GM21367 (cell line): ENCODE results near the gene ABI3BP.
"Not testable (repeated sequence)": the region's sequence is repeated elsewhere in the genome, so short reads cannot be mapped to it uniquely, and the experiment has no call there.

ENCODE experiments used
- ATAC-seq: cut with Tn5 transposase; IDR thresholded peaks from one replicate; pipeline ENCODE4 v1.9.1; 2021; ENCODE audit not compliant: unreplicated experiment

ABI3BP gene

DNA sequence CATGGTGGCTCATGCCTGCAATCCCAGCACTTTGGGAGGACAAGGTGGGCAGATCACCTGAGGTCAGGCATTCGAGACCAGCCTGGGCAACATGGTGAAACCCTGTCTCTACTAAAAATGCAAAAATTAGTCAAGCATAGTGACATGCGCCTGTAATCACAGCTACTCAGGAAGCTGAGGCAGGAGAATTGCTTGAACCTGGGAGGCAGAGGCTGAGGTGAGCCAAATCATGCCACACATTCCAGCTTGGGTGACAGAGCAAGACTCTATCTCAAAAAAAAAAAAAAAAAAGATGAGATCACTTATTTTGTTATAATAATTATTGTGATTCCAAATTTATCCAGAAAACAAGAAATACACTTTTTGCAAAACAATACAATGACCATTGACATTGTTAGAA is 47.1 kb downstream of the ABI3BP start:
- not testable (repeated sequence) for ATAC-seq

DNA sequence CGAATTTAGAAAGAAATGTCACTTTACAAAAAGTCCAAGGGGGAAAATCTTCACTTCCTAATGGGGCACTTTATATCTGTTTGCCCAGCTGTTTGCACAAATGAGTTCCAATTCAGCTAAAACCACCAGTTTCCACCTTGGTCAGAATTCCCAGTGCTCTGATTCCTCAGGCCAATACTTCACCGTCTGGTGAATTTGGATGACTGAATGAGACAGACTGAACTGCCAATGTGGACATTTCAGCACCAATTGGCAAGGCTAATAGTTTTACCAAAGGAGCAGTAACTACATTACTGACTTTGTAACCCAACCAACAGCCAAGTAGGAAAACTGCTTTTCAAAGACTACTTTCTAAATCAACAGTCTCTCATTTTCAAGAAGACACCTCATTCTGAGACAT is 51.8 kb downstream of the ABI3BP start:
- no peak for ATAC-seq

DNA sequence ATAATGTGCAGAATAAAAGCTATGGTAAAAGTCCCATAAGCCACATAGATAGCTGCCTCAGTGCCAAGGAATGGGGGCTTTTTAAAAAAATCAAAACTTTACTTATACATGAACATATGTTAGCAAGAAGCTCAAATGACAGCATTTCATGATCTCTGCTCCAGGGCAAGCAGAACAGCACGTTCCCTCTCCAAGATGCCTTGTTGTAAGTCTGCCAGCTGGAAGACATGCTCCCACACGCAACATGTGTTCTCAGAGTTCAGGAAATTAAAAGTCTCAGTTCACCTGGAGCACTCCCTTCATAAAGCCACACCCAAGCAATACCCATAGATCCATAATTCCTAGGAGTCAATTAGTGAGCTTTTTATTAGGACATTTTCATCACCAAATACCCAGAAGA is 52.2 kb downstream of the ABI3BP start:
- ATAC-seq: no peak

DNA sequence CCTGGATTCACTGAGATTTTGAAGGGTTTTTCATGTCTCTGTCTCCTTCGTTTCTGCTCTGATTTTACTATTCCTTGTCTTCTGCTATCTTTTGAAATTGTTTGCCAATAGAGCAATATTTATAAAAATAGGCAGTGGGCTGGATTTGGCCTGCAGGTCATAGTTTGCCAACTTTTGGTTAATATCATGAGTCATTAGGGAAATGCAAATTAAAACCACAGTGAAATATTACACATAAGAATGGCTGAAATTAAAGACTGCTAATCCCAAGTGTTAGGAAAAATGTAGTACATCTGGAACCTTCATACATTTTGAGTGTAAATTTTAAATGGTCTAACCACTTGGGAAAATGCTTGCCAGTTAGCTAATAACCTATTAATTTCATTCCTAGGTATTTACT is 56.3 kb downstream of the ABI3BP start:
- ATAC-seq: no peak

GRCh38 chr3:100932491-100932890 is 60.7 kb downstream of the ABI3BP start:
- ATAC-seq: no peak

DNA sequence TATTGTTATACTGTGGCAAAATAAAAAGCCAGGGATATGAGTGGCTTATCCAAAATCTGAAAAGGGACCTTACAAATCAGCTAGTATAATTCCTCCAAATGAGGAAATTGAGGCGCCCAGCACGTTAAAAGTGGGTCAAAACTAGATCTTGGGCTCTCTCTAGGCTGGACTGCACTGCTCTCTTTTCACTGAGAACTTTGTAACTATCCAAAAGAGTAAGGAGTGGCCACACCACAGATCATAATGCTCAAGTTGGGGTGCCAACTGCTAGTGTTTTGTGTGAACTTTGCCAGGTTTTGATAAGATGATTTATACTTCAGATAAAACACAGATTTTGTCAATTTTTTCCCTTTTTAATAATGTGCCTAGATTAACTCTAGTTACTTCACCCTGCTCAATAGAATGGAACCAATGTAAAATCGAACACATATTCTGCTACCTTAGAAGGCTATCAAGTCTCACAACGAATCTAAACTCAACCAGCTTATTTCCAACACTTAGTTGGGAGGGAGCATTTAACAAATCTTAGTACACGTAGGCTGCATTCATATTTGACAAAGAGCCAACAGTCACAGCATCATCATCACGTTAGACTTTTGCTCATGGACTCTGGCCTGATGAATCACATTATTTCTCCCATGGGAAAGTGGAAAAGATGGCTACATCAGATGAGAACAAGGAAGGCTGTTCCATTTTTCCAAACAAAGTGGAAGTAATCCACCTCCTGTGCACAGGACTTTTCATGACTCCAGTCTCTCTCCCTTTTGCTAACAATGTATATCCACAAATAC is 64.4 kb downstream of the ABI3BP start:
- ATAC-seq: no peak

DNA sequence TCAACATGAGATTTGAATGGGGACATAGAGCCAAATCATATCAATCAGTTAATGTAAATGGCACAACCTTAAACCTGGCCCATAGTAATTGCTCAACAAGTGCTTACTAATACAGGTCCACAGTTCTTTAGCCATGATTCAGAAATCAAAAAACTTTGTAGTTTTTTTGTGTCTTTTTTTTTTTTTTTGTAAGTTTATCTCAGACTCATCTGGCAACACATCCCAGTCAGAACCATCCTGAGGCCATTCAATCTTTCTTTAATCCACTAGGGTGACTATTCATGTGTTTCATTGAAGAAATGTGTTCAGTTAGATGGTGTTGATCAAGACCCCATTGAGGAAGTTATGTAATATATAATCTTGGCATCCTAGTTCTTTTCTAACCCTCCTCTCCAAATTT is 65.4 kb downstream of the ABI3BP start:
- ATAC-seq: no peak

GRCh38 chr3:100915706-100916495 is 77.3 kb downstream of the ABI3BP start:
- no peak for ATAC-seq

GRCh38 chr3:100913870-100914648 is 79.2 kb downstream of the ABI3BP start:
- no peak for ATAC-seq

- ATAC-seq: no peak
These were observed 80.2 kb downstream of the ABI3BP start for GRCh38 chr3:100912976-100913545.

- no peak for ATAC-seq
These were observed 80.7 kb downstream of the ABI3BP start for GRCh38 chr3:100912571-100912970.

- ATAC-seq: no peak
These were observed 81.3 kb downstream of the ABI3BP start for GRCh38 chr3:100911956-100912355.

- ATAC-seq: no peak
These were observed 82.2 kb downstream of the ABI3BP start for GRCh38 chr3:100910986-100911385.

GRCh38 chr3:100902572-100902971 is 90.6 kb downstream of the ABI3BP start:
- no peak for ATAC-seq

- no peak for ATAC-seq
These were observed 92.4 kb downstream of the ABI3BP start for GRCh38 chr3:100900671-100901335.

DNA sequence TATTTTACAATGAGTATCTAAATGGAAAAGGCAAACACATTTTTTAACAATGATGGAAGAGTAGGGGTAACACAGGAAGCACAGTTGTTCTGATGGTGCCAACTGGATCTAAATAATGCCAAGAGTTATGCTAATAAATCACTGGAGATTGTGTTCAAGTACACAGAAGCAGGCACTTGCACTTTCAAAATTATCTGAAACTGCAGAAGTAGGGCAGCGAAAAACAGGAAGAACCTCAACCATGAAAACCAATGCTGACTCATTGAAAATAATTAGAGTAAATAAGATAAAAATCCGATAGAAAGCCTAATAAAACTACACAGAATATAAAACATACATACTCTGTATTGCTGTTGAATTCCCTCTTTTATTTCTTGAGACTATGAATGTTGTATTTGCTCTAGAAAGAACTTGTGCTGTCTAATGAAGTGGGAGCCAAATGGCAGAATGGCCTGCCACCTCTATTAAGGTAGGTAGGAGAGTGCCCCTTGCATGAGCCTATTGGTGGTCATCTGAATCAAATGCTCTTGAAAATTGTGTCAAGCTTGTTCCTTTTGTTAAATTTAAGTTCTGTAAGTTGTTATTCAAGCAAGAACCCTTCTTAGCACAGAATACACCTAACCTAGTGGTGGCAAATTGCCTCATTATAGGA is 93.7 kb downstream of the ABI3BP start:
- ATAC-seq: peak; percentile 86

- no peak for ATAC-seq
These were observed 94.5 kb downstream of the ABI3BP start for GRCh38 chr3:100898681-100899080.

GRCh38 chr3:100896994-100897393 is 96.2 kb downstream of the ABI3BP start:
- no peak for ATAC-seq

DNA sequence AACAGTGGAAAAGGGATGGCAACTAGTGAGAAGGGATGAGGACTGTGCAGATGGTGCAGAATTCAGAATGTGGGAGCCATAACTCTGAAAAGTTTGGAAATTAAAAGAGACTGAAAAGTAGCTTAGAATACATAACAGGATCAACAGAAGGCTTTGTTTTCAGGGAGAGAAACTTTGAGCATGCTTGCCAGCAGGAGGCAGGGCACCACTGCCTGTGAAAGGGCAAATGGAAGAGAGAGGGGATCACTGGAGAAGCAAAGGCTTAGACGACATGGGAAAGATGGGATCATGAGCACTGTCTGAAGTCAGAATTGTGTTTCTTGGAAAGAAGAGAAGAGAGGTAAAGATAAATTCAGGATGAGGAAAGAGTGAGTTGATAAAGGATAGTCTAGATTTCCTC is 99.6 kb downstream of the ABI3BP start:
- no peak for ATAC-seq

DNA sequence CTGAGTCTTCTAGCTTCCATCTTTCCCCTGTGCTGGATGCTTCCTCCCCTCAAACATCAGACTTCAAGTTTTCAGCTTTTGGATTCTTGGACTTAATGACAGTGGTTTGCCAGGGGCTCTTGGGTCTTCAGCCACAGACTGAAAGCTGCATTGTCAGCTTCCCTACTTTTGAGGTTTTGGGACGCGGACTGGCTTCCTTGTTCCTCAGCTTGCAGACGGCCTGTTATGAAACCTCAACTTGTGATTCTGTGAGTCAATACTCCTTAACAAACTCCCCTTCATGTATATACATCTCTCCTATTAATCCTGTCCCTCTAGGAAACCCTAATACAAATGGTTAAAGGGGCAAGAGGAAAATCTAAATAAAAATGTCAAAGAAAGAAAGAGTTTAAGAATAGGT is 100.1 kb downstream of the ABI3BP start:
- ATAC-seq: no peak
